ENCODE measurements around the gene PRF1. TPM values are rescaled to one million over a fixed set of nuclear protein-coding genes. Genes with fewer than 3 reads are reported as not detected.
A peak's percentile ranks its signal among the peaks of the same experiment; 100 is the strongest.
"Not testable (repeated sequence)": the region's sequence is repeated elsewhere in the genome, so short reads cannot be mapped to it uniquely, and the experiment has no call there.

The PRF1 gene
- total RNA-seq, 1 donor from 2014 or later = 0.79 TPM

DNA sequence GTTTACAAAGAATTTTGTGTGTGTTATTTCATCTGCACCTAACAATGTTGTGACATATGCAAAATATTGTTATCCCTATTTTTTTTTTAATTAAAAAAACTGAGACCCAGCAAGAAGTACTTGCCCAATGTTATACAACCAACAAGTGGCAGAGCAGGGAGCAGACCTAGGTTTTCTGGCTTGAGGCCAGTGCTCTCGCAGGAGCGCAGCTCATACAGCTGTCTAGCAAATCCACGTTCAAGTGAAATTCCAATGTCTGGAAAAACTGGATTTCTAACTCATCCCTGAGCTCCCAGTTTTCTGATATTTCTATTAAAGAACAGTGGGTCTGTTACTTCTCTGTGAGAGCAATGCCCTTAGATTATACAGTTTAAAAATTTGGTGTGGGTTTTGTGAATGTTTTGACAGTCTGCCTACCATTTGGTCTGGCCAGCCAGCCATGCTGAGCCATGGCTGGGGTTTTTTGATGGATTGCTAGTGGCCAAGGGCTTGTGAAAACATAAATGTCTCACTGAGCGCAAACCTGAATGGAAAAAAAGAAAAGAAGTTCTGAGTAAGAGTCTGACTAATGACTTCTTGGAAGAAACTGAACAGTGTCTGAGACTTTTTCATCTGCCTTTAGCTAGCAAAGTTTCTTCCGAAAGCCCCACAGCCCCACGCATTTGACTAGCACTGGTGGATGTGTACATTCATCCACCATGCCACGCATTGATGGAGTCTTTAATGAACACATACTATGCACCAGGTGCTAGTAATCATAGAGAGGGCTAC is 15.4 kb upstream of the PRF1 start:
- DNase-seq = no peak

DNA sequence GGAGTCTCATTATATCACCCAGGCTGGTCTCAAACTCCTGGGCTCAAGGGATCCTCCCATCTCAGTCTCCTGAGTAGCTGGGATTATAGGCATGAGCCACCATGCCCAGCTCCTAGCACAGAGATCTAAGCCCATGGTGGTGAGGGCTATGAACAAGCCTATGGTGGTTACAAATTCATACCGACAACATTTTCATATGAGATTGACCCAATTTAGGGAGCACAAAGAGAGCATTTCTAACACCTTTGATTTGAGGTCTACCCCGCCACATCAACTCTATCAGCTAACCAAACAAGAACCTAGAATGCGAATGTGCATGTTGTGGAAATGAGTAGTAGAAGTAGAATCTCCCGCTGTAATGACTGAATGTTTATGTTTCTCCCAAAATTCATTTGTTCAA is 14.2 kb upstream of the PRF1 start:
- no peak for DNase-seq

DNA sequence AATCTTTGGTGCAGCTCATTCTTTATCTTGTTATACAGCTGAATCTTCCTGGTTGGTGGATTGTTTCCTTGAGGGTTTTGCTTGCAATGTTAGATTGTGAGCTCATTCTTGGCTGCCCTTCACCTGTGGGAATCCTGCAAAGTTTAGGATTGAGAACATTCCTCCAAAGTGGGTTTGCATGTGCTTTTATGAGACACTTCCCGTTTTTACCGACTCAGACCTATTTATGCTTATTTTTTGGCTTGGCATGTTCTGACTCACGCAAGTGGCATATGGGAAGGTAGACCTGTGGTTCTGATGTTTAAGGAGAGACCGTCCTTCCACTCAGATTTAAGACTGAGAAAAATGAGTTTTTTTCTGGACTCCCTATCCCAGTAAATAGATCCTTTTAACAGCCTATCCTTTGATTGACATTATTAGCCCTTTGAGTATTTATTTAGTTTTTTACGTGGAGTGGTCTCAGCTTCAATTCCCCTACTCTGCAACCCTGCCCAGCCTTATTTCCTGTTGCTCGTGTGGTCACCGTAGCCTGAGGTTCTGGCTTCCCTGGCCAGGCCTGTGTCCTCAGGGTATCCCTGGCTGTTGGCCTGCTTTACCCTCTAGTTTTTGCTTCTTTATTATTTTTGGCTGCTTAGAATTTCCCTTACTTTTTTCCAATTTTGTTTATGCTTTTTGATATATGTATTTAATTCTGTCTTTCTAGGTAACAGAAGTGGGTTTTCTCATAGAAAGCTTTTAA is 13.4 kb upstream of the PRF1 start:
- DNase-seq = no peak

DNA sequence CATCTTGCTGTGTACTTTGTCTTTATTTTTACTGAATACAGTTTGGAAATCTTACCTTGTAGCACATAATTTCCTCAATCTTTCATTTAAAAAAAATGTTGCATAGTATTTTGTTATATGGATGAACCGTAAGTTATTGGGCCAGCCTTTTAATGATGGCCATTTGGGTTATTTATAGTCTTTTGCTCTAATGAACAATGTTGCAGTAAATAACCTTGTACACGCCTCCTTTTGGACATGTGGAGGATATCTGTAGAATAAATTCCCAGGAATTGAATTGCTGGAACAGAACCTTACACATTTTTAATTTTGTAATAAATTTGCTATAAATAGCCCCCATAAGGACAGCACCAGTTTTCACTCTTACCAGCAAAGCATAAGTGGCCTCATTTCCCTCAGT is 12.7 kb upstream of the PRF1 start:
- DNase-seq = no peak

DNA sequence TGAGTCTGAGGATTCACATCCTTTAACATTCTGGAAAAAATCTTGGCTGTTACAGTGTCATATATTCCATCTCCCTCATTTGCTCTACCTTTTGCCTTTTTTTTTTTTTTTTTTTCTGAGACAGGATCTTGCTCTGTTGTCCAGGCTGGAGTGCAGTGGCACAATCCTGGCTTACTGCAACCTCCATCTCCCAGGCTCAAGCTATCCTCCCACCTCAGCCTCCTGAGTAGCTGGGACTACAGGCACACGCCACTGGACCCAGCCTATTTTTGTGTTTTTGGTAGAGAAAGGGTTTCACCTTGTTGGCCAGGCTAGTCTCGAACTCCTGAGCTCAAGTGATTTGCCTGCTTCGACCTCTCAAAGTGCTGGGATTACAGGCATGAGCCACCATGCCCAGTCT is 11.8 kb upstream of the PRF1 start:
- DNase-seq = not testable (repeated sequence)

DNA sequence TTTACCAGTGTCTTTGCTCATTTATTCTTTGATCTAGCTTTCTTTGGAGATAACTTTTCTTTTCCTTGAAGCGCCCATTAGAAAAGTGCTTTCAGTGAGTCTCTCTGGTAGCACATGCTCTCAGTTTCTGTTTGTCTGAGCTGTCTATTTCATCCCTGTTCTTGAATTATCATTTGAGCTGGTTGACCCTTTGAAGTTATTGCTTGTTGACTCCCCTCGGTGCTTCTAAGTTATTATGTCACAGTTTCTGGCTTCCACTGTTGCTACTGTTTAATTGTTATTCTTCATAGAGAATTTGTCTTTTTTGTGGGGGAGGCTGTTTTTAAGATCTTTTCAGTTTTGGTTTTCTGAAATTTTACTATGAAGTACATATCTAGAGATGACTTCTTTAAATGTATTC is 11.4 kb upstream of the PRF1 start:
- no peak for DNase-seq

DNA sequence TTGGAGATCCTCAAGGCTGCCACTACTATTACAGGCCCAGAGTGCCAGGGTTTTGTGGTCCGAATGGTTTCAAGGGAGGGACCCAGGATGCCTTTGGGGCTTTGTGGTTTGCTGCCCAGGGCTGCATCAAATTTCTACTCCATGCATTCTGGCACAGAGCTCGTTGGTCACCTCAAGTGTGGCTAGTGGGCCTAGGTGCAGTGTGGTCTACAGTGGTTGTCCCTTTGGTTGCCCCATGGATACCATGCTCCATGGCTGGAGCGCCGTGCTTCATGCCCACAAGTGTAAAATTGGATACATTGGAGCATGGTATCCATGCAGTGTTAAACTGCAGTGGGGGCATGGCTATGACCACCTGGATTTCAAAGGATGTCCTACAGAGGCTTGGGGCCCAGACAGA is 5.4 kb upstream of the PRF1 start:
- DNase-seq = no peak

DNA sequence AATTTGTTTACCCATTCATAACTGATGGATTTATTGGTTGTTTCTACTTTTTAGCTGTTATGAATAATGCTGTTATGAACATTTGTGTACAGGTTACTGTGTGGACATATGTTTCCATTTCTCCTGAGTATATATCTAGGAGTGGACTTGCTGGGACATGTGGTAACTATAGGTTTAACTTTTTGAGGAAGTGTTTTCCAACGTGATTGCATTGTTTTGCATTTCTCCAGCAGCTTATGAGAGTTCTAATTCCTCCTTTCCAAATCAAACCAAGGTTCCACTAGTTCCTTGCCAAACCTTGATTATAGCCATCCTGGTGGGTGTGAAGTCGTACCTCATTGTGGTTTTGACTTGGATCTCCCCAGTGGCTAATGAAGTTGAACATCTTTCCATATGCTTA is 2.6 kb upstream of the PRF1 start:
- DNase-seq = no peak

DNA sequence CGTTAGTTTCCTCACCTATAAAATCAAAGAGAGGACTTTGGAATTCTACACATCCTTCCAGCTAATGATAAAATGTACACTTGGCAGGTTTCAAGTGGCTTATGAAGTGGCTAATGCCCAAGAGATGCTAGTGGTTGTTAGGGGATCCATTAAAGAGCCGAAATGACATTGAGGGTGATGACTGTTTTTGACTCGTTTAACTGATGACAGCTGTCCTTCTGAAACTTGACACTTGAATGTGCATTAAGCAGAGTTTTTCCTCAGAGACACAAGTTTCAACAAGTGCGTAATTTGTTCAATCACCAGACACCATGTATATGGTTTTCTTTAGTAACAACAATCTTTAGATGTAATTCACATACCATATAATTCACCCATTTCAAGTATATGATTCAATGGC is 1.6 kb upstream of the PRF1 start:
- peak; percentile 87 for DNase-seq

DNA sequence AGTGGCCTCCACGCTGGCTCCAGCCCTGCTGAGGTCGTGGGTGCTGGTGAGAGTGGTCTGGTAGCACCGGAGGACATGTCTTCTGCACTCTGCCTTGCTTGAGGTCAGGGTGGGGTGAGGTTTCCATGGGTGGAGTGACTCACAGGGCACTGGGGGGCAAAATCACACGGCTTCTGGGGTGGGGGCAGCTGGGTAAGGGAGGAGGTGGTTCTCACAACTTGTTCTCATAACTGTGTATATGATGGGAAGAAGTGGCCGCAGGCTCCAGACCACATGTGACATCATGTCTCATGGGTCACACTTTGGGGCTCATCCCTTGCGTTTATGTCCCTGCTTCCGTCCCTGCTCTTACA is 884 bp upstream of the PRF1 start:
- no peak for DNase-seq

DNA sequence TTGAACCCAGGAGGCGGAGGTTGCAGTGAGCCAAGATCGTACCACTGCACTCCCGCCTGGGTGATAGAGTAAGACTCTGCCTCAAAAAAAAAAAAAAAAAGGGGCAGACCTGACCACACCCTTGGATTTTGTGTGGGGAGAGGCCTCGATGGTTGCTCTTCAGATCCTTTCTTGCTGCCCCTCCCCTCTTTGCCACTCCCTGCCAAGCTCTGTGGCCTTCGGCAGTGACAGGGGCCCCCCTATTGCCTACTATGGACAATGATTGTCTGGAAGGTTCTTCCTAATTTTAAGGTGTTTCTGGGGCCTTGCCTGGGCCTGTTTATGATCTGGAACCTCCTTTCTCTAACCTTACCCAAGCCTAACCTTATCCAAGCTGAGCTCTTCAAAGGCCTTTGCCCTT is 795 bp downstream of the PRF1 start:
- no peak for DNase-seq

DNA sequence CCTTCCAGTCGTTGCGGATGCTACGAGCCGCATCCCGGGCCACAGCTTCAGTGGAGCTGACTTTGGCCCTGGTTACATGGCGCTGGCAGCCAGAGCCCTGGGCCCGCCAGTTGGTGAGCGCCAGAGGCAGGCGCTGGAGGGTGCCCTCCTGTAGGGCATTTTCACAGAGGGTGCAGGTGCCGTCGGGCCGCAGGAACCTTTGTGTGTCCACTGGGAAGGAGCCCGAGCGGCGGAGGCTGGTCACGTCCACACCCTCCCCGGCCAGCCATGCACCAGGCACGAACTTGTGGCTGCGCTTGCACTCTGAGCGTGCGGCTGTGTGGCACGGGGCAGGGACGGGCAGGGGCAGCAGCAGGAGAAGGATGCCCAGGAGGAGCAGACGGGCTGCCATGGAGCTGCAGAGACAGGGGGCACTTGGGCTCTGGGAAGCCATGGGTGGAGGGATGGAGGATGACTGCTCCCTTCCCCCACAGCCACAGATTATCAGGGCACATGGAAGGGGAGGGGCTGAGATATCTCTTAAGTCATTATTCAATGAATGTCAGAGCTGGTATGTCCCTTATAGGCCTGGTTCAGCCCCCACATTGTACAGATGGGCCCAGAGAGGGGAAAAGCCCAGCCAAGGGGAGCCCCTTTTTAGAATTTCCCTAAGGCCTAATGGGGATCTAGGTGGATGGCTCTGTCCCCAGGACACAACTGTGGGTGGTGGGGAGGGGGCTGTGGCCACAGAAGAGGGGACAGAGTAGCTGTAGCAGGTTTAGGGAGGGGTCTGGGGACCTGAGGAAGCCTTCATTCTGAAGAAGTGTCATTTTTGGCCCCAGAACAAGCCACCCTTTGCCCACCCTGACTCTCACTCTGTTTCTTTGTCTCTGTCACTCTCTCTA is 1.8 kb downstream of the PRF1 start:
- no peak for DNase-seq

DNA sequence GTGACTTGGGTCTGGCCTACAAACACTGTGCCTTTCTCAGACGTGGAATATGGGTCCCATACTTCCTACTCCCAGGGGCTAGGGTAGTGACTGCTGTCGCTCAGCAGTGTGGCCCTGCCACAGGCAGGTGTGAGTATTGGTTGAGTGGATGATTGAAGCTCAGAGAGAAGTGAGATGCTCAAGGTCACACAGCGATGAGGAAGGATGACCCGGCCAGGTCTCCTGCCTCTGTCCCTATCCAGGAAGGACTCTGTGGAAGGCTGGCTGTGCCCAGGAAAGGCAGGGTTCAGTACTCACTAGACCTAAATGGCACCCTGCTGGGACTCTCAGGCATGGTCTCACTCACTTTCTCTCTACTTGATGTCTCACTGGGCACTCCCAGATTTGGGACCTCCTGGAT is 2.8 kb downstream of the PRF1 start:
- no peak for DNase-seq

DNA sequence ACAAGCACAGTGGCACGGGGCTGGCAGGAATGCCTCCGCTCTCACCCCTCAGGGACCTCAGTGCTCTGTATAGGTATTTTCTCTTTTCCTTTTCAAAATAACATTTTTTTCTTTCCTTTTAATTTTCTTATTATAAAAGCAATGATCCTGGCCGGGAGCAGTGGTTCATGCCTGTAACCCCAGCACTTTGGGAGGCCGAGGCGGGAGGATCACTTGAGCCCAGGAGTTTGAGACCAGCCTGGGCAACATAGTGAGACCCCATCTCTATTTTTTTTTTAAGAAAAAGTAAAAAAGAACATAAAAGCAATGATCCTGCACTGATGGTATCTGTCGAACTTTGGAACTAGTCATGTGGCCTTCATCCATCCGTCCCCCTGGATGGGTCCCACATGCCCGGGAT is 3.2 kb downstream of the PRF1 start:
- no peak for DNase-seq

DNA sequence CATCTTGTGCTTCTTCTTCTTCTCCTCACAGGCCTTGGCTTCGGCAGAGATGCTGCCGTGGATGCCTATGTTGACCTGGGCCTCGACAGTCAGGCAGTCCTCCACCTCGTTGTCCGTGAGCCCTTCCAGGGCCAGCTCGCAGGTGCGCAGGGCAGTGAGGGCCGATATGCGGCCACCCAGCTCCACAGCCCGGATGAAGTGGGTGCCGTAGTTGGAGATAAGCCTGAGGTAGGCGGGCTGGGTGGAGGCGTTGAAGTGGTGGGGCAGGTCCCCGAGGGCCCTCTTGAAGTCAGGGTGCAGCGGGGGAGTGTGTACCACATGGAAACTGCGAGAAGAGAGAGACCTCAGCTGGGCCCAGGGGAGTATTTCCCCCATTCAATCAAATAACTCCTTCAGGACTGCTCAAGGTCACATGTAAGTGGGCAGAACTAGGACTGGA is 3.7 kb downstream of the PRF1 start:
- no peak for DNase-seq

DNA sequence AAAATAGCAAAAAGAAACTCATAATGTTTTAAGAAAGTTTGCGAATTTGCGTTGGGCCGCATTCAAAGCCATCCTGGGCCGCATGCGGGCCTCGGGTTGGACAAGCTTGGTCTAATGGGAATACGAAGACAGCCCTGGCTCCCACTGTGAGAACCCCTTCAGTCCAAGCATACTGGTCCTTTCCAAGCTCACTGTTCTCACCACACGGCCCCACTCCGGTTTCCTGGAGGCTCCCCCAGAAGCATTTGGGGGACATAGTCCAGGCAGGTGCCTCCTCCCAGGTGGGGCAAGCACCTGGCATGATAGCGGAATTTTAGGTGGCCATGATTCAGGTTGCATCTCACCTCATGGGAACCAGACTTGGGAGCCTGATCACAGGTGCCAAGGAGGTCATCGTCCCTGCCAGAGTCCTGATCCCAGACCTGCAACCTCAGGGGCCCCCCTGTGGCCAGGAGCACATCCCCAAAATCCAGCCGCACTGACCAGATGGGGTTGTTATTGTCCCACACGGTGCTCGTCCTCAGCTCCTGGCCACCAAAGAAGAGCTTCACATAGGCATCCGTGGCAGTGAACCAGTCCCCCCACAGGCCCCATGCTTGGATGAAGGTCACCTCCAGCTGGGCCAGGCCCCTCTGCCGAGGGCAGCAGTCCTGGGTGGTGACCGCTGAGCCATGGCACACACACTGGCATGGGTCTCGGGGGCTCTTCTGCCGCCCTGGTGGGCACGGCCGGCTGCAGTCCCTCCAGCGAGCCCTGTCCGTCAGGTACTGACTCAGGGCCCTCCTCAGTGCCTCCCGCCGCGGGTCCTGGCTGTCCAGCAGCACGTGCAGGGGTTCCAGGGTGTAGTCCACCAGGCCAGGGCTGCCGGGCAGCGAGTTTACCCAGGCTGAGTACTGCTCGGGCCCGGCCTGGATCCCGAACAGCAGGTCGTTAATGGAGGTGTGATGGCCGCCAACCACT is 4.4 kb downstream of the PRF1 start:
- DNase-seq = no peak

DNA sequence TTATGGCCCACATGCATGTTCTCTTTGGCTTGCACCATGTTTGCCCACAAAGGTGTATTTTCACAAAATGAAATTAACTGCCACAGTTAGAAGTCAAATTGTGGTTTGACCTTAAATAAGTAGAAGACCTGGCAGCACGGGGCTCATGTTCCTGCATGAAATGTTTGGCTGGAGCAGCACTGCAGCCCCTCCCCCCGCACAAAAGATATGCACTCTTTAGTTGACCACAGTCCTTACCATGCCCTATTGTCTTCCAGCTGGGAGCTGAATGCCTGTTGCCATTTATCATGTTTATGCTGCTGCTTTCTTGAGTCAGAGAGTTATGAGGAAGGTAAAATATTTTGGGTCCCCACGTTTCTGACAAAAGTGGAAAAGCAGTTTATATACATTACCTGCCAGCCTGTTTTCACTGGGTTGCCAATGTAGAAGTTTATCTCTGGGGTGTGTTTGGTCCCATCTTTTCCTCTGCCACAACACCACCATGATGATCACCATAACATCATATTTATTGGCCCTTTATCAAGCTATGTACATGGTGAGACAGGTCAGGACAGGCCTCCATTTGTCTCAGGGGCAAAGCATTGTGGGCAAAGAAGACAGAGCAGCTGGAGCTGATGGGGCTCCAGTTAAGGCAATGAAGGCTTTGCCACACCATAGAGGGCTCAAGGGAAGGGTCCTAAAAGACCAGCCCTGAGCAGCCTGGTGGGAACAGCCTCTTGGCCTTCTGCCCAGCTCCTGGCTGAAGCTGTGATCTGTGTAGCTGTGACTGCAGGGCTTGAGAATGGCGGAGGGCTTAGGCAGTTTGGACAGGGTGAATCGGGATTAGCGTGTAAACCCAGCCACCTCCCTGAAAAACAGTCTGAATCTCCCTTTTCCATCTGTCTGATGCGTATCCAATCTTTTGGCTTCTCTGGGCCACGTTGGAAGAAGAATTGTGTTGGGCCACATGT is 5.4 kb downstream of the PRF1 start:
- no peak for DNase-seq

DNA sequence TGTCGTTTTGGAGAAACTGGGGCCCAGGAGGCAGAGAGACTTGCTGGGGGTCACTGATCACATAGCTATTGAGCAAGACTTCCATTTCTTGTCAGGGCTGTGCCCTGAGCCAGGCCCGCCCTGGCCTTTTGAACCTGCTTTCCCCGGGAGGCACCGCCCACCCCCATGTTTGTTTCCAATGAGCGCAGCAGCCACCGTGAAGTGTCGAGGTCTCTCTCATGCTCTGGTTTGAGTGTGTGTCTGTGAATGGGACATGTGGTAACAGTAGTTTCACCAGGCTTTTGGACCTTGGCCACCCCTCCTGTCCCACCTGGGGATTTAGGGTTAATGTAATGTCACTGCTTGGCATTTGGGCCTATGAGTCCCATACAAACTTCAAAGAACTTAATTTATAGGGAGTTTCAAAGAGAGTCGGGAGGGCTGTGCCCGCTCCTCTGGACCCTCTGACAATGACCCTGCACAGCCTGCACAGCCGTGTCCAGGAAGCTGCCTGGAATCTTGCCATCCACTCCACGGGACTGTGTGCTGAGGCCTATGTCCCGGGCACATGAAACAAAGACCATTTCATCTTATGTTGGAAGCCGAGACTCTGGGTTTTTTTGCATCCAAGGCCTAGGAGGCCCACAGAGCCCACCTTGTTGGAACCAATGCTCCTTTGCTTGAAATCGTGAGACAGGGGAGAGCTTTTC is 6.3 kb downstream of the PRF1 start:
- DNase-seq = no peak

DNA sequence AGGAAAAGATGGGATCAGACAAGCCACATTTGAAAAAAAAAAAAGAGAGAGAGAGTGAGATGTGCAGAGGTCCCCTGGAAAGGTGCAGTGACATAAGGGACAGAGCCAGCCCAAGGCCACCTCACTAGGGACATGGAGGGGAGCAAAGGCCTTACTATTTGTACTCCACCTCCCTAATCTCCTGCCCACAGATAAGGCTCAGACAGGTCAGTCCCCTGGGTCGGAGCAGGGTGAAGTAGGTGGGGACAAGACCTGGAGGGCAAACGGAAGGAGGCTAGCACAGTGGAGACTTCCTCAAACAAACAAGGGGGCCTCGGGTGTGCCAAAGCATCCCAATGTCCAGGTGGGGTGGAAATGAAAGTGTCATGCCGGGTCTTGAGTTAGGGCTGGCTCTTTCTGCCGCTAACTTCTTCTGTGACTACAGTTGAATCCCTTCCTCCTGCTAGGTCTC is 7.0 kb downstream of the PRF1 start:
- DNase-seq = no peak

DNA sequence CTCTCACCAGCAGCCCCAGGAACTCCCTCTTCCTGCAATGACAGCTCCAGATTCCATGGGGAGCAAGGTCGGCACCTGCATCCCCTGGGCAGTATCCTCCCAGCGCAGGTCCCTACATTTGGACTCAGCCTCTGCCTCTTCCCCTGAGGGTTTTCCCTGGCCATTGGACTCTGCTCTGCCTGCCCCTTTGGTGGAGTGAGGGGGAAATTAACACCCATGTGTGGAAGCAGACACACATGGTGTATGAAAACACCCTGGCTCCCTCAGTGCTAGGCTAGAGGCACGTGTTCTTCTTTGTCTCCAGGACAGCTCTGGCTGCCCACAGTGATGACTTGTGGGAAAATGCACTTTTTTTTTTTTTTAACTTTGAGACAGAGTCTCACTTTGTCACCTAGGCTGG is 8.4 kb downstream of the PRF1 start:
- no peak for DNase-seq

Measured in skin of body (tissue), 2 donors.